ENCODE data around the gene RMND5A.

- TF ChIP-seq, protein P1, sequence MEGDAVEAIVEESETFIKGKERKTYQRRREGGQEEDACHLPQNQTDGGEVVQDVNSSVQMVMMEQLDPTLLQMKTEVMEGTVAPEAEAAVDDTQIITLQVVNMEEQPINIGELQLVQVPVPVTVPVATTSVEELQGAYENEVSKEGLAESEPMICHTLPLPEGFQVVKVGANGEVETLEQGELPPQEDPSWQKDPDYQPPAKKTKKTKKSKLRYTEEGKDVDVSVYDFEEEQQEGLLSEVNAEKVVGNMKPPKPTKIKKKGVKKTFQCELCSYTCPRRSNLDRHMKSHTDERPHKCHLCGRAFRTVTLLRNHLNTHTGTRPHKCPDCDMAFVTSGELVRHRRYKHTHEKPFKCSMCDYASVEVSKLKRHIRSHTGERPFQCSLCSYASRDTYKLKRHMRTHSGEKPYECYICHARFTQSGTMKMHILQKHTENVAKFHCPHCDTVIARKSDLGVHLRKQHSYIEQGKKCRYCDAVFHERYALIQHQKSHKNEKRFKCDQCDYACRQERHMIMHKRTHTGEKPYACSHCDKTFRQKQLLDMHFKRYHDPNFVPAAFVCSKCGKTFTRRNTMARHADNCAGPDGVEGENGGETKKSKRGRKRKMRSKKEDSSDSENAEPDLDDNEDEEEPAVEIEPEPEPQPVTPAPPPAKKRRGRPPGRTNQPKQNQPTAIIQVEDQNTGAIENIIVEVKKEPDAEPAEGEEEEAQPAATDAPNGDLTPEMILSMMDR (IDR thresholded peaks at IDR 0.05) = no peak
- TF ChIP-seq POLR2A (IDR thresholded peaks at IDR 0.05) = no peak
These were observed 31.7 kb downstream of the RMND5A start for GRCh38 chr2:86751778-86752177.
